Posterior cingulate gyrus (tissue), 11 donors: ENCODE results near the gene CEACAM6.
"Not testable (repeated sequence)": the region's sequence is repeated elsewhere in the genome, so short reads cannot be mapped to it uniquely, and the experiment has no call there.

Experiments
- DNase-seq, 10 donors: peaks; one replicate each; pipeline versions ENCODE4 v3.0.0 to v3.0.0-alpha.2; 2020 to 2021; ENCODE audit warnings: mixed read lengths in 3 of 10
- intact Hi-C: fragments of 100-400 bp; cut with DNase I; formaldehyde crosslinking; loops from one replicate; pipeline ENCODE4 v1.15.1; 2023

Gene CEACAM6

DNA sequence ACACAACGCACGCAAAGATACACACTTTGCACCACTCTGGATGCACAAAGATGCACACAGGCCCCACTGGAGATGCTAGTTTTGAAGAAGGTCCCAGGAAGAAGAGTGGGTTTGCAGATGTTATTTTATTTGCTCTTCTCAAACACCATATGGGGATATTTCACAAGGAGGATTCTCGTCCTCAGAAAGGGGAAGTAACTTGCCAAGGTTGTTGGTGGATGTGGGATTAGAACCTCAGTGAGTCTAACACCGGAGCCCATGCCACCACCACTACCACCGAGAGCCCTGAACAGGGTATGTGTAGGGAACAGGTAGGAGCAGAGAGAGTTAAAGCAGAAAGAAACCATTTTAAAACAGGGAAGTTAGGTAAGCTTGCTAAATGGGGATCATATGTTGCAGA, 9.6 kb upstream of the CEACAM6 start:
- intact Hi-C loops = loop anchor here (5.0 kb wide), 1 partner anchor 103 kb away; no protein-coding TSS in a partner anchor
- DNase-seq = no peak

DNA sequence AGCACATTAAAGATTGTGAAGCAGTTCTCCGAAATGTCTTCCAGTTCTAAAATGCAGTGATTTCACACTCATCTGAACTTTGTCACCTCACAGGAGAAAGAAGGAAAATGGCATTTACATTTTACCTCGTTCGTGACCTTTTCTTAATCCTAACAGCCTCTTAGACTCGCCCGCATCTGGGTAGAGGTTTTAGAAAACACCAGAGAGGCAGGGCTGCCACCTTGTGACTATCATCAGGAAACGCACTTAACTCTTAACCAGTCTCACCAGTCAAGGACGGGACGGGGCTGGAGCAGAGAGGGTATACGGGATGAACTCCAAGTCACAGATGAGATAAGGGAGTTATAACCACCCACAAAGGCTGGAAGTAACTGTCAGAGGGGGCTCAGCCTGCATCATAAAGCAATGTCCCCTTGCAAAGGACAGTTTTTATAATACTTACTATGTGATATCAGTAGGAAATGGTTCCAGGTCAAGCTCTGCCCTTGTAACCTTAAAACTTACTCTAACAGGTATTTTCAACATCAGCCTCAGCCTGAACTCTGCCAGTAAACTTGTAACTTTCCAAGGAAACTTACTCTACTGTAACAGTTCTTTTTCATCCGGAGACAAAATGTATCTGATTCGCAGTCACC, 8.6 kb upstream of the CEACAM6 start:
- DNase-seq = peak in 3 of 10 donors; percentile 19 to 32 (median 19)
- intact Hi-C loops = loop anchor here (5.0 kb wide), 1 partner anchor 104 kb away; no protein-coding TSS in a partner anchor

DNA sequence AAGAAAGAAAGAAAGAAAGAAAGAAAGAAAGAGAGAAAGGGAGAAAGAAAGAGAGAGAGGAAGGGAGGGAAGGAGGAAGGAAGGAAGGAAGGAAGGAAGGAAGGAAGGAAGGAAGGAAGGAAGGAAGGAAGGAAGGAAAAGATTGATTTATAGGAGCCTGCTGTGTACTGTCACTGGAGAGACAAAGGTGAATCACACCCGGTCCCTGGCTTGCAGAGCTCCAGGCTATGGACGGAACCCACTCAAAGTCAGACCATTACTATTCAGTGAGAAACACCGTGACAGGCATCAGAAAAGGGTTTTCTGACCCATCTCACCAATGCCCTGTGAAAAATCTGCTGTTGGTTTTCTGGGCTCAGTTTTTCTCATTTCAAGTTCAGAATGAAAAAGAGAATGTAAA, 7.3 kb upstream of the CEACAM6 start:
- no peak for DNase-seq
- intact Hi-C loops = loop anchor here (5.0 kb wide), 1 partner anchor 106 kb away; no protein-coding TSS in a partner anchor

DNA sequence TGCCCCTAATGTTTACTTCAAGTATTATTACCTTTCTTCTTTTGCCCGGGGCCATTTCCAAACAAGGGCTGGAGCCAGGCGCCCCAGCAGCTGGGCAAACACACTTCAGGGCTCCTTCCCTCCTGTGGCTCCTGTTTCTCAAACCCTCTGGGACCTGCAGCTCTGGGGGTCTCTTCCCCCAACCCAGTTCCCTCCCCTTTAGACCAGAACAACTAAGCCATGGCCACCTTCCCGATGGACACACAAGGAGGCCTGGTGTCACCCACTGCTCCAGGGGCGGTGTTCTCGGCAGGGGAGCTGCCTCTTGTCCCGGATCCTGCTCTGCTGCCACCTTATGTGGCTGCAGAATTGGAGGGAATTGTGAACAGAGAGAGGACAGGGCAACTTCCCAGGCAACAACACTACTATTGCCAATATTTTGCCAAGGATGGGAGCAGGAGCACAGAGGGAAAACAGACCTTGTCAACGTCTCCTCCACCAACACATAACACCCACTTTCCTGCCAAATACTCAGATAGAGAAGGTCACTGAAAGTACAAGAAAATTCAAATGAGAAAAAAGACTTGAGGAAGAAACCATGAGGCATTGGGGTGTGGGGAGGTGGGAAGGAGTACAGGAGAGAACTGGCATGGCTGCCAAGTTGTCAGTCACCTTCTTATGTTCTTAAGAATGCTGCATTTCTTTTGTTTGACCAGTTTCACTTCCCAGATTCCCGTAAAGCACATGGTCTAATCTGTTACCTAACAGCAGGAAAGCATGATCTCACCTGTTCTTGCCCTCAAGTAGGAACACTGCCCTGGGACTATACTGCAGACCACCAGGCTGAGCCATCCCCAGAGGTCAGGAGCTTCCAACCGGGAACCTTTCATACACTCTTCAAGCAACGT, 4.8 kb upstream of the CEACAM6 start:
- intact Hi-C loops, DNase-seq: not testable (repeated sequence)

DNA sequence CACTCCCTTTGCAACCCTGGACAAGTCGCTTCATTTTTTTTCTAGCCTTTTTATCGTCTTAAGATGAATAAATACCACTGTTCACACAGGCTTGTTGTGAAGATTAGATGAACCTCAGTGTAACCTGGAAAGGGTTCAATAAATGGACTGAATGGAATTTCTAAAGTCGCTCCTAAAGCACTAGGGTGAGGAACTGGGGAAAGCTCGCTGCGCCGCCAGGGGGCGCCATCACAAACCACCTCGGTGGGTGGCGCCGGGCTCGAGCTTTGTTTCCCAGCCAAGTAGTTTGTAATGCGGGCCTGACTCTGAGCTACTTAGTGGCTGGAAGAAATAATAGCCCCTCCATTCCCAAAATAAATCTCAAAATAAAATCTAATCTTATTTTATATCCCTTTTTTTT, 2.2 kb upstream of the CEACAM6 start:
- DNase-seq = peak in 5 of 10 donors; percentile 3 to 87 (median 19)

DNA sequence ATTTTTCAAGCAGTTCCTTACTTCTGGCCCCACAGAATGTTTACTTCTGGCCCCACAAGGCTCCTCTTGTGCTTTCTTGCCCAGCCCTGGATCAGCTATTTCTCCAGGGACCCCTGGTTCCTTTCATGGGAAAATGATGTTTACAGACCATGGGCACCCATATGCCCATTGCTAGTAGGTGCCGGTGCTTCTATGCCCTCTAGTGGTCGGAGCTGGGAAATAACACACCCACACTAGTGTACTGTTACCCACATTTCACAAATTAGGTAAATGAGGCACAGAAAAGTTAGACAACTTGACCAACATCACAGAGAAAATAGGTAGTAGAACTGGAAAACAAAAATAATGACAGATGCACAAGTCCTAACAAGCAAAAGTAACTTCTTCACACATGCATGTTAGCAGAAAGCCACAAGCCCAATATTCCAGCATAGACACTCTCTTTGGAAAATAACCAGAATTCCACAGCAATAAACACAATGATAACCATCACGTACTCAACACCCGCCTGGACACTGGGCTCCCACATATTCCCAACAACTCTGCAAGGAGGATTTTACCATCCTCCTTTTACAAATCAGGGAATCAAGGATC, 1.3 kb upstream of the CEACAM6 start:
- peak in 4 of 10 donors; percentile 35 to 48 (median 39) for DNase-seq
- intact Hi-C loops = no loop called here

More for the DNA sequence above, 2.2 kb upstream of the CEACAM6 start:
- intact Hi-C loops = no loop called here

DNA sequence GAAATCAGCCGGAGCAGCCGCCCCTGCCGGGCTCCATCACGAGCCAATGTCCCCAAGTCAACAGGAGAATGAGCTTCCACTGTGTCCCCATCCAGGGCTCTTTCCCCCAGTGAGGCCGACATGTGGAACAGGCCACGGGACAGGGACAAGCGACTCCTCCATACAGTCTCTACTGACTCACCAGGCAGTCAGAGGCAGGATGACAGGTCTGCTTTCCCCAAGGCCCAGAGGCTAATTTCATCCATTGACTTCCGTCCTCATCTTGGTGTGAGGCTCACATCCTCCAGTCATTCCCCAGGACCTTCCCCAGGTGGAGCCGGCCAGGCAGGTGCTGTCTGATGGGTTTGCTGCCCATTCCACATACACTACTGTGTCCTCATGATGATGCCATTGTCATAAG, 3.5 kb downstream of the CEACAM6 start:
- intact Hi-C loops = no loop called here
- DNase-seq = no peak

DNA sequence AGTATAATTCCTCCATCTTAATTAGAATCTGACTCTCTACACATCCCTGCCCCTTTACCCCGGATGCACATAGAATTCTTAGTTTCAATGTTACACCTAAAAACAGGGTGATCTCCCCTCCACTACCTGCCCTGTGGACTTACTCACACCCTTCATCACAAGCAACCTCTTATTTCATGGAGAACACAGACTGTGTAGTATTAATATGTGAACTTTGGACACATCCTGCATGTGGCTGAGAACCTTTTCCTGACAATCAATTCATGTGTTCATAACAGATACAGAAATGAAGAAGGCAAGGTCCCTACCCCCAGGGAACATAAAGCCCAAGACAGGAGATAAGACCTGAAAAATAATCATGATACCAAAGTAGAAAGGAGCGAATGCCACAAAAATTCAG, 11.8 kb downstream of the CEACAM6 start:
- DNase-seq = no peak
- intact Hi-C loops = no loop called here

DNA sequence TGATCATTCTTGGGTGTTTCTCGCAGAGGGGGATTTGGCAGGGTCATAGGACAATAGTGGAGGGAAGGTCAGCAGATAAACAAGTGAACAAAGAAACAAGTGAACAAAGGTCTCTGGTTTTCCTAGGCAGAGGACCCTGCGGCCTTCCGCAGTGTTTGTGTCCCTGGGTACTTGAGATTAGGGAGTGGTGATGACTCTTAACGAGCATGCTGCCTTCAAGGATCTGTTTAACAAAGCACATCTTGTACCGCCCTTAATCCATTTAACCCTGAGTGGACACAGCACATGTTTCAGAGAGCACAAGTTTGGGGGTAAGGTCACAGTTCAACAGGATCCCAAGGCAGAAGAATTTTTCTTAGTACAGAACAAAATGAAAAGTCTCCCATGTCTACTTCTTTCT, 12.8 kb downstream of the CEACAM6 start:
- intact Hi-C loops, DNase-seq: not testable (repeated sequence)

DNA sequence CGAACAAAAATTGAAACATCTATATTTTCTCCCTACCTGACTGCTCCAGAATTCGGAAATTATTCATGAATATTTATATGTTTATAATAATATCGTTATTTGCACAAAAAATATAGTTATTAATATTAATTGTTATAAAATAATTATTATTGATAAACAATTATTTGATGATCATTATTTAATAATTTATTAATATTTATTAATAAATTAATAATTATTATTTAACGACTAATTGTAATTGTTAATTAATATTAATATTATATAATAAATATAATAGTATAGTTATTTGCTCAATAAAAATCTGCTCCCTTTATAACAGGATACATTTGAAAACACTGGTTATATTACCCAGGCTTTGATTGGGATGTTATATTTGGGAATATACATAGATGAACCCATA, 14.3 kb downstream of the CEACAM6 start:
- no peak for DNase-seq
- intact Hi-C loops = no loop called here

DNA sequence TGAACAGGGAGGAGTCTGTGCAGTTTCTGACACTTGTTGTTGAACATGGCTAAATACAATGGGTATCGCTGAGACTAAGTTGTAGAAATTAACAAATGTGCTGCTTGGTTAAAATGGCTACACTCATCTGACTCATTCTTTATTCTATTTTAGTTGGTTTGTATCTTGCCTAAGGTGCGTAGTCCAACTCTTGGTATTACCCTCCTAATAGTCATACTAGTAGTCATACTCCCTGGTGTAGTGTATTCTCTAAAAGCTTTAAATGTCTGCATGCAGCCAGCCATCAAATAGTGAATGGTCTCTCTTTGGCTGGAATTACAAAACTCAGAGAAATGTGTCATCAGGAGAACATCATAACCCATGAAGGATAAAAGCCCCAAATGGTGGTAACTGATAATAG, 16.1 kb downstream of the CEACAM6 start:
- intact Hi-C loops = no loop called here
- DNase-seq = no peak

DNA sequence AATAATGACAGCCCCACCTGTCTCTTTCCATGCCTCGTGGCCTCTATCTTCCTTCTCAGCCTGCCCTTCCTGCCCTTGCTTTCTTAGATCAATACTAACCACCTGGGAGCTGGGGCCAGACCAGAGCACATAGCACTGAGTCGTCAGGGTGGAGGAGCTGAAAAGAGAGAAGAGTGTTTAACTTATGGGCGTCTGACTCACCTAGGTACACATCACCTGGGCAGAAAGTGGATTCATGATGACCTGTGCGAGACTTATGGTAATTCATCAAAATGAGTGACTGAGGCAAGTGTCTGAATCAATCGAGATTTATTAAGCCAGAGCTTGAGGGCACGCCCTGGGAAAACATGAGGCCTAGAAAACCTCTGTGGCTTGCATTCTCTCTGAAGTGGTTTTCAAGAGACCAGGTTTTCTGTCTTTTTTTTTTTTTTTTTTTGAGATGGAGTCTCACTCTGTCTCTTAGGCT, 19.2 kb downstream of the CEACAM6 start:
- DNase-seq = no peak

DNA sequence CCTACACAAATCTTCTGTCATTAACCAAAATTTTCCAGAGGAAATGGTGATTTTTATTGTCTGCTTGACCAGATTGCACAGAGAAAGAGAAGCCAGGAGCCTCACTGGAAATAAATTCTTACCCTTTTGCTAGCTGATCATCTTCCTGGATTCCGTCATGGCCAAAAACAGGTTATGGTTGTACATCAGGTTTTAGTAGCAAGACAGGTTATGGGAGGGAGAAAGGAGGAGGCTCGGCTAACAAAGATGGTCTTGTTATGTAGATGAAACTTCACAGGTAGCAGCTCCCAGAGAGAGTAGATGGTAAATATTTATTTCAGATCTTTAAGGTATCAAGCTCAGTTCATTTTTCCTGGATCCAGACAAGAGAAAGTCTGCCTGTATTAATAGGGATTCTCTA, 21.4 kb downstream of the CEACAM6 start:
- intact Hi-C loops = no loop called here
- DNase-seq = no peak

More for the DNA sequence above, 19.2 kb downstream of the CEACAM6 start:
- intact Hi-C loops = no loop called here

DNA sequence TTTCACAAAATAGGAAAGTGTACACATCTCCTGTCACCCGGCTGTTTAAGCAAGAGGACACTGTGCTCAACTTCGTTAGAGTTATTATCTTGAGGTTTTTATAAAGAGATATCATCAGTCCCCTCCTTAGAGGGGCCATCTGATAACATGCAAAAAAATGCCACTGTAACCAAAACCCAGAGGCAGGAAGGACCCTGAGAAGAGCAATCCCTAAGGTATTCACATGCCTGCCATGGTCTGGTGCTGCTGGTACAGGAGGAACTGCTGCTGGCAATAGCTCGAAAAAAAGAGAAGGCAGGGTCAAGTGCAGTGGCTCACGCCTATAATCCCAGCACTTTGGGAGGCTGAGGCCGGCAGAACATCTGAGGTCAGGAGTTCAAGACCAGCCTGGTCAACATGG, 28.3 kb downstream of the CEACAM6 start:
- intact Hi-C loops = no loop called here
- DNase-seq = no peak

DNA sequence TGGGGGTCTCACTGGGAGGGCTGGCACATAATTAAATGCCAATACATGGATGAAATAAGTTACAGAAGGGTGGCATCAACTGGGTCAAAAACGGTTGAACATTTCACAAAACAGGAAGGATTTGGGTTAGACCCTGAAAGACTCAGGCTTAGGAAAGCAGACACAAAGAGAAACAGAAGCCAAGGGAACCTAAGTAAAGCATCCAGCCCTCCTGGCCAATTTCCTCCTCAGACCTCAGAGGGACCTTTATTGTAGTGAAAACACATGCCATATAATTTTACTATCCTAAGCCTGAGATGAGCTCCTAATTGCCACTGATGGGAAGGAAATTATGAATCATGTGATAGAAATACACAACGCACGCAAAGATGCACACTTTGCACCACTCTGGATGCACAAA, 29.0 kb downstream of the CEACAM6 start:
- no peak for DNase-seq
- intact Hi-C loops = no loop called here

DNA sequence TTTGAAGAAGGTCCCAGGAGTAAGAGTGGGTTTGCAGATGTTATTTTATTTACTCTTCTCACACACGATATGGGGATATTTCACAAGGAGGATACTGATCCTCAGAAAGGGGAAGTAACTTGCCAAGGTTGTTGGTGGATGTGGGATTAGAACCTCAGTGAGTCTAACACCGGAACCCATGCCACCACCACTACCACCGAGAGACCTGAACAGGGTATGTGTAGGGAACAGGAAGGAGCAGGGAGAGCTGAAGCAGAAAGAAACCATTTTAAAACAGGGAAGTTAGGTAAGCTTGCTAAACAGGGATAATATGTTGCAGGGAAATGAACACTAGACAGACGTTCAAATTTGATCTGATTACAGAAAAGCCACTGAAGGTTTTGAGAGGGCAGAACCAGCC, 29.4 kb downstream of the CEACAM6 start:
- no peak for DNase-seq
- intact Hi-C loops = no loop called here

DNA sequence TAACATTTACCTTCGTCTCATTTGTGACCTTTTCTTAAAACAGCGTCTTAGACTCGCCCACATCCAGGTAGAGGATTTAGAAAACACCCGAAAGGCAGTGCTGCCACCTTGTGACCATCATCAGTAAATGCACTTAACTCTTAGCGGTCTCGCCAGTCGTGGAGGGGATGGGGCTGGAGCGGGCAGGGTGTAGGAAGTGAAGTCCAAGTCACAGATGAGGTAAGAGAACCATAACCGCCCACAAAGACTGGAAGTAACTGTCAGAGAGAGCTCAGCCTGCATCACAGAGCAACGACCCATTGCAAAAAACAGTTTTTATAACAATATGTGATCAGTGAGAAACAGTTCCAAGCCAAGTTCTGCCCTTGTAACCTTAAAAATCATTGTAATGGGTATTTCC, 30.3 kb downstream of the CEACAM6 start:
- intact Hi-C loops = no loop called here
- DNase-seq = peak in 6 of 10 donors; percentile 22 to 84 (median 35)

DNA sequence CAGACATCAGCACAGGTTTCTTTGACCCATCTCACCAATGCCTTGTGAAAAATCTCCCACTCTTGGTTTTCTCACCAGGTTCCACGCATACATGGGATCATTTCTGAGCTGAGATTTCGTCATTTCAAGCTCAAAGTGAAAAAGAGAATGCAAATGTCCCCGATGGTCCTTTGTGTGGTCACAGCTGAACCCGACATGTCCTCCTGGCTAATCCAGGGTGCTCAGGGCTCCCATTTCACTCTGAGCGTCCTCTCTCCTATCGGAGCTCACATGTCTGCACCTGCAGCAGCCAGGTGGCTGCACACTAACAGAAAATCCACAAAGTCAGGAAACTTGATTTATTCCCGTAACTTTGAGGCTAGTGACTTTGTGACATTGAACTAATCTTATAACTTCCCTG, 31.7 kb downstream of the CEACAM6 start:
- intact Hi-C loops = no loop called here

DNA sequence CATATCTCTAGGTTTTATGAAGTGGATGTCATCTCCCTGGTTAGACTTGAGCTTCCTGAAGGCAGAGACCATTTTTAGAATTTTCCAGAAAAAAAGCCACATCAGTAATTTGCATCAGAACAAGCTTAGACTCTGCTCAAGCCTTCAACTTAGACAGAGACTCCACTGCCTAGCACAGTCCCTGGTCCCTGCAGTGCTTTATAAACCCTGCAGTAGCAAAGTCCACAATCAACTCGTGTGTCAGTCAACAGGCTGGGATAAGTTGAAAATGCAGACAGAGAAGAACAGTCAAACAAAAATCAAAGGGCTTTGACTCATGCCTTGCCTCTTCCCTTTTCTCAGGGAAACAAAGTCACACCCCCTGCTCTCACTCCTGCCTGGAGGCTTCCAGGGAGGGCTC, 33.2 kb downstream of the CEACAM6 start:
- DNase-seq, intact Hi-C loops: not testable (repeated sequence)

More for the DNA sequence above, 31.7 kb downstream of the CEACAM6 start:
- DNase-seq = no peak

DNA sequence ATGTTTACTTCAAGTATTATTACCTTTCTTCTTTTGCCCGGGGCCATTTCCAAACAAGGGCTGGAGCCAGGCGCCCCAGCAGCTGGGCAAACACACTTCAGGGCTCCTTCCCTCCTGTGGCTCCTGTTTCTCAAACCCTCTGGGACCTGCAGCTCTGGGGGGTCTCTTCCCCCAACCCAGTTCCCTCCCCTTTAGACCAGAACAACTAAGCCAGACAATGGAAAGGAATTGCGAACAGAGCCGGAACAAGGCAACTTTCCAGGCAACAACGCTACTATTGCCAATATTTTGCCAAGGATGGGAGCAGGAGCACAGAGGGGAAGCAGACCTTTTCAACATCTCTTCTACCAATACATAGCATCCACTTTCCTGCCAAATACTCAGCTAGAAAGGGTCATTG, 33.7 kb downstream of the CEACAM6 start:
- intact Hi-C loops, DNase-seq: not testable (repeated sequence)
